Choroid plexus epithelial cell (primary cell): ENCODE measurements around the gene MAP4.

Source experiments
- DNase-seq: peaks from one replicate; pipeline ENCODE4 v3.0.0-alpha.2; 2010; ENCODE audit warnings: low read depth
- H3K4me3 ChIP-seq: 2 replicates; pipeline ENCODE4 v1.5.1; 2011; ENCODE audit warnings: low read depth, mild to moderate bottlenecking, control low read depth, low read length, moderate library complexity
- TF ChIP-seq, protein P1 (sequence below): conservative IDR thresholded peaks from 2 replicates; pipeline ENCODE4 v1.5.1; 2011; ENCODE audit warnings: low read depth, mild to moderate bottlenecking, control low read depth, inconsistent platforms, low read length, moderate library complexity

The MAP4 gene

DNA sequence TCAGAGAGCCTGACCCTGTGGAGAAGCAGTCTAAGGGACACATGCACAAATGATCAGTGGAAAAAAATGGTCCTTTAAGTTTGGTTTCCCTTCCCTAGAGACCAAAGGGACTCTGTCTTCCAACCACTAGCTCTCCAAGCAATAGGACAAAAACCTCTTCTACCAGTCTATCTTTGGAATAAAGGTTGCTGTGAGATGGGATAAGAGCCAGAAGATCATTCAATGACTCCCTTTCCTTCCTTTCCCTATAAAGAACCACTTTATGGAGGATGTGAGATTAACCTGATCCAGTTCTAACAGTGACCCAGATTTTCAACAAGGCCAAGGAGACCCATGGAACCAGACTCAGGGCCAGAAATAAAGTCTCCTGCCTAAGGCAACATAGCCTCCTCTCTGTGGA, 138.5 kb downstream of the MAP4 start:
- no peak for DNase-seq
- TF ChIP-seq, protein P1, sequence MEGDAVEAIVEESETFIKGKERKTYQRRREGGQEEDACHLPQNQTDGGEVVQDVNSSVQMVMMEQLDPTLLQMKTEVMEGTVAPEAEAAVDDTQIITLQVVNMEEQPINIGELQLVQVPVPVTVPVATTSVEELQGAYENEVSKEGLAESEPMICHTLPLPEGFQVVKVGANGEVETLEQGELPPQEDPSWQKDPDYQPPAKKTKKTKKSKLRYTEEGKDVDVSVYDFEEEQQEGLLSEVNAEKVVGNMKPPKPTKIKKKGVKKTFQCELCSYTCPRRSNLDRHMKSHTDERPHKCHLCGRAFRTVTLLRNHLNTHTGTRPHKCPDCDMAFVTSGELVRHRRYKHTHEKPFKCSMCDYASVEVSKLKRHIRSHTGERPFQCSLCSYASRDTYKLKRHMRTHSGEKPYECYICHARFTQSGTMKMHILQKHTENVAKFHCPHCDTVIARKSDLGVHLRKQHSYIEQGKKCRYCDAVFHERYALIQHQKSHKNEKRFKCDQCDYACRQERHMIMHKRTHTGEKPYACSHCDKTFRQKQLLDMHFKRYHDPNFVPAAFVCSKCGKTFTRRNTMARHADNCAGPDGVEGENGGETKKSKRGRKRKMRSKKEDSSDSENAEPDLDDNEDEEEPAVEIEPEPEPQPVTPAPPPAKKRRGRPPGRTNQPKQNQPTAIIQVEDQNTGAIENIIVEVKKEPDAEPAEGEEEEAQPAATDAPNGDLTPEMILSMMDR = no peak
- no peak overlapping the region for H3K4me3 ChIP-seq

DNA sequence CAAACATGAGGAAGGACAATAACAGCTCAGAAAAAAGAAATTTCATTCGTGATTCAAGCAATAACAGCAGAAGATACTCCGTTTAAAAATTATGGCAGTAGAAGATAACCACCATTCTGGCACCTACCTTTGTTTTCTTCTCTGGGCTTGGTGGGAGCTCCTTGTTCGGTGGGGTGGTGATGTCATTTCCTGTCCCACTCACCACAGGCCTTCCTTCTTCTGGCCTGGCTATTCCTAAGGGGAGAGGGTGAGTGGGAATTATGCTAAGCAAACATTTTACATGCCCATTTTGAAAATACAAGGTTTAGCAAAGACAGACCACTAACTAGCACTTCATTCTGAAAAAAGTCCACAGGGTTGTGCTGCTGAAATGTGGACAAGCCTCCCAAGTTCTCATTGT, 138.9 kb downstream of the MAP4 start:
- TF ChIP-seq, protein P1 = no peak

DNA sequence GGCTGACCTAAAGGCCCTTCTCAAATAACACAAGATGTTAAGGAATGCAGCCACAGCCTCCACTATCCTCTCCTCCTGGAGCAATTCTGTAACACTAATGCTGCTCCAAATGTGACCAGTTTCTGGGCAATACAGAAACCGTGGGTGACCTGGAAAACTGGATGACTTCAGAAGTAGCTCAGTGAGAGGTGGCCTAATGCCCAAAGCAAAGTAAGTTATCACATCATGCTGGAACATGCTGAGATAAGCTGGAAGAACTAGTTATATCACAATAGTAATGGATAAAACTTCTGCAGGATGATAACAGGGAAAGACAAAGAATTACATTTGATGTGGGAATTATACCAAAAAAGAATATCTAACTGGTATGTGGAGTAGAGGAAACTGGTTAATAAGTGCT, 141.3 kb downstream of the MAP4 start:
- TF ChIP-seq, protein P1 = no peak
- no peak overlapping the region for H3K4me3 ChIP-seq
- peak; percentile 14 for DNase-seq

More for the DNA sequence above, 138.9 kb downstream of the MAP4 start:
- no peak overlapping the region for H3K4me3 ChIP-seq
- DNase-seq = peak; percentile 24

DNA sequence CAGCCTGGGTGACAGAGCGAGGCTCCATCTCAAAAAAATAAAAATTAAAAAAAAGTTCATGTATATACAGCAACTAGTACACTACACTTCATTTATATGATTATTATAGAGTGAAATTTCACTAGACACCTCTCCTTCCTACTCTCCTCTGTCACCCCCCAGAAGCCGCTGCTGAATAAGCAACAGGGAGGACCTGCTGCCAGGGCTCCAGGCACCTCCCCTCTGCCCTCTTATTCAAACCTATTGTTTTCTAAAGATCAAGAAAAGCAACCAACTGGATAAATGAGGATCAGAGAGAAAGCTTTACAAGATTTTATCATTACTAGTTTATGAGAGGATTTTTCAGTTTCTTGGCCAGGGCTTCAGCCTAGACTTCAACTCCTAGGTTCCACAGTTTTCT, 141.8 kb downstream of the MAP4 start:
- no peak overlapping the region for H3K4me3 ChIP-seq
- TF ChIP-seq, protein P1 = no peak
- DNase-seq = no peak

DNA sequence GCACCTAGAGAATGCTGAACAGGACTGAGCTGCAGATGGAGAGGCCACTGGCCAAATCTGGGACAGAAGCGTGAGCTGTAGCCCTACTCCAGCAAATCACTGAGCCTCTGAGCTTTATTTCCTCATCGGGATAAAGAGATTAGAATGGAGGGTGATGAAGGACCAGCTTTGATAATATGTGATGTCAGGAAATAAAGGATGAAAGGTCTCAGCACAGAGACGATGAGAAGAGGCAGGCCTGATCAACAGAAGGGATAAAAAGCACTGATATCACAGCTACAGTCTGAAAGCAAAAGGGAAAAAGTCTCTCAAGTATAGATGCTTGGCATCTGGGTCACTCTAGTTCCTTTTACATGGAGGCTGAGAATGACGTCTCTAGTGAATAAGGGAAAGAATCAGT, 143.3 kb downstream of the MAP4 start:
- H3K4me3 ChIP-seq = no peak overlapping the region
- TF ChIP-seq, protein P1 = no peak

DNA sequence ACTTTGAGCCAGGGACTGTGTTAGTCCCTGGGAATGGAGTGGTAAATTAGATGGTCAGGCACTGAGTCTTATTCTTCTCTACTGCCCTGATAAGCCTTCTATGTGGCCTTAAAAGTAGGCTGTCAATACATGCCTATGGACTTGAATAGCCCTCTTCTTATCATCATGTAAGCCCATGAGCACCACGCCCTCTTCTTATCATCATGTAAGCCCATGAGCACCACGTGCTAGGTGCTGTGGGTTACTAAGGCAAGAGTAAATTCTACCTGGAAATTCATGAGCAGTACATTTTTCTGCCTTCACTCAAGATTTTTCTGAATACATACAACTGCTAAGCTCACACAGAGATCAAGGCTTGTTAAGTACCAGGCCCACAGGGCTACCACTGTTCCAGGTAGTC, 144.8 kb downstream of the MAP4 start:
- H3K4me3 ChIP-seq = no peak overlapping the region
- TF ChIP-seq, protein P1 = no peak
- no peak for DNase-seq

More for the DNA sequence above, 143.3 kb downstream of the MAP4 start:
- no peak for DNase-seq

DNA sequence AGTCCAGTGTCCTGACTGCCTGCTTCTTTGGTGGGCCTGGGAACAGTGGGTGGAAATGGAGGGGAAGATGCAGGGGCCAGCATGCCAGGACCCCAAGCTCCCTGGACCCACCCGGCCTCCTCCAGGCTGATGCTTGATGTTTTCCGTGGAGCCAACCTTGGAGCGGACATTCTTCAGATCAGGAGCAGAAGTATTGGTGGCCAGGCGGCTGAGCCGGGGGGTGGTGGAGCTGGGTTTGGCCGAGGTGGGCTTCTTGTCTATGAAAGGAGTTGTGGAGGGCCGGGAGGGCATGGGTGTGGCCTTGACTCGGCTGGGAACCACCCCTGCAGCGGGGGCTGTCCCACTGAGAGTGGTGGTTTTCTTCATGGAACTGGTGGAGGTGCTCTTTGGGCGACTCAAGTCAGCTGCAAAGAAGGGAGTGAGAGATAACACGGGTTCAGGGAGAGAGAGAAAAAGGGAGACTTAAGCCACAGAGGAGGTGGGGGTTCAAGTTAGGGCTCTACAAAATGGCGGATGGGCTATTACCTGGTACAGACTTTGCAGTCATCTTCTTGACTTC, 145.4 kb downstream of the MAP4 start:
- no peak overlapping the region for H3K4me3 ChIP-seq
- TF ChIP-seq, protein P1 = no peak

More for the DNA sequence above, 145.4 kb downstream of the MAP4 start:
- DNase-seq = no peak
